Medulla oblongata (tissue), 1 donor: Measurements from ENCODE around the gene CTNNA2.

Experiments
- DNase-seq: peaks from one replicate; pipeline ENCODE4 v3.0.0-alpha.2; 2015; ENCODE audit errors: extremely low spot score

The CTNNA2 gene

DNA sequence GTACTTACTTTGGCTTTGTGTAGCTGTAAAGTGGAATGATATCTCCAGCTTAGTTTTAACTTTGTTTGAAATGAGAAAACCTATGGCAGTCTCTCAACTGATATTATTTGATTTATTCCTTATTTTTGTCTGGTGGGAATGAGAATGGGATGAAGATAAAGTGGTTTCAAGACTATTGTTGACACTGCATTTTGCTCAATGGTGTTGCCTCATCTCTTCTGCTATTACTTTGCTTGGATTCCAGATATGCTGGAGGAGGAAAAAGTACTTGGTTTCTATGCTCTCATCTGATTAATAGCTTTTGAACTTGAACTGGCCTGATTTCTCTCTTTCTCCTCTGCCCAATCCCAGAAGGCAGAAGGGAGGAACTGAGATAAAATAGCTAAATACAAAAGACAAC lies 198.2 kb downstream of the CTNNA2 start:
- no peak for DNase-seq

DNA sequence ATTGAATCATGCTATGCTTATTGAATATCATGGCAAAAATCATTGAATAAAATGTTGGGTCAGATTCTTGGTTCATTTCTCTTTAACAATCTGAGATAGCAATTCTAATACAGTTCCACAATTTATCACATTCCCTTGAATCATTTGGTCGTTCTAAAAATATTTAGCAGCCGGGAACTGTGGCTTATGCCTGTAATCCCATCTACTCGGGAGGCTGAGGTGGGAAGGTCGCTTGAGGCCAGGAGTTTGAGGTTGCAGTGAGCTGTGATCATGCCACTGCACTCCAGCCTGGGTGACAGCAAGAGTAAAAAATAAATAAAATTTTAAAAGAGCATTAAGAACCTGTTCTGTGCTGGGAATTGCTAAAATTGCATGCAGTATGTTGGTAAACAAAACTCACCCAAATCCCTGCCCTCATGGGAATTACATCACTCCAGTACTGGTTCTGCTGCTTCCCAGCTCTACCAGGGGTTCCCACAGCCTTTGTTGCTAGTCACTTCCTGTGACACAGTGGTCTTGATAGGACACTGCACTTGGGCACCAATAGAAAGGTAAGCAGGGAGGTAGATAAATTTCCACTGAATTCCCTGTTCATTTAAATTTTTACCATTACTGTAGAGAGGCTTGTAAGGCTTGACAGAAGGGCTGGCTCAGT lies 200.4 kb downstream of the CTNNA2 start:
- DNase-seq = no peak

DNA sequence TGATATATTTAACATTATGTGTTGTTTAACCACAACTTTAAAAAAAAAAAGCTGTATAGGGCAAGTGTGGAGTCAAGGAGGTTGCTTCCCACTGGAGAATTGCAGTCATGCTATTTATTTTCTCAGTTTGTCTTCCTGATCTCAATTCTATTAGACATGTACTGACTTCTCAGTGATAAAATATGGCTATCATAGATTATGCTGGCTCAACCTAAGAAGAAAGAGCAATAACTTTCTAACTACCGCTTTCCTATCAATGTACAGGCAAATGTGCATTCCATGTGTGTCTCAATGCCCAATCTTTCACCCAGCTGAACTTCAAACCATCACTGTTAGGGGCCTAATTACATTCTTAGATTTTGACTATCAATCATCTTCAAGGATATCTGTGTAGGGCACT lies 201.4 kb downstream of the CTNNA2 start:
- no peak for DNase-seq

DNA sequence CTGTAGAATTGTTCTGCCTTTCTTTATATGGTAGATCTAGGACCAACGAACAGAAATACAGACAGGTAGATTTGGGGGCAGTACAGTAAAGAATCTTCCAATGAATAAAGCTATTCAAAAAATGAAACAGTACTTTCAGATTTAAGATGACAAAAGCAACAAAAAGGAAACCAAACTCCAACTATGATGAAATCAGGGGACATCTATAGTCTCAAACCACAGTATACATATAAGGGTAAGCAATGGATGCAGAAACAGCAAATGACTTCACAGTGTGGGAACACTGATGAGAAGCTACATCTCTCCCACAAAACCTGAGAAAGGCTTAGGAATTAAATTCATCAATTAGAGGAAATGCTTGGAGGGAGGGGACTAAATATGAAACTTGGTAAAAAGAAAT lies 202.5 kb downstream of the CTNNA2 start:
- DNase-seq = no peak

DNA sequence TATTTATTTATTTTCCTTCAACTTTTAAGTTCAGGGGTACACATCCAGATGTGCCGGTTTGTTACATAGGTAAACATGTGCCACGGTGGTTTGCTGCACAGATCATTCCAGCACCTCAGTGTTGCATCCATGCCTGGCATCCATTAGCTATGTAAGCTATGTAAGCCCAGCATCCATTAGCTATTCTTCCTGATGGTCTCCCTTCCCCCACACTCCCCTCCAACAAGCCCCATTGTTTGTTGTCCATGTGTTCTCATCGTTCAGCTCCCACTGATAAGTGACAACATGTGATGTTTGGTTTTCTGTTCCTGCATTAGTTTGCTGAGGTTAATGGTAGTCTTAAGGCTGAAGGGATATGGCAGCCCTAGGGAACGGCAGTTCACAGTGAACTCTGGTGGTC lies 203.4 kb downstream of the CTNNA2 start:
- no peak for DNase-seq

DNA sequence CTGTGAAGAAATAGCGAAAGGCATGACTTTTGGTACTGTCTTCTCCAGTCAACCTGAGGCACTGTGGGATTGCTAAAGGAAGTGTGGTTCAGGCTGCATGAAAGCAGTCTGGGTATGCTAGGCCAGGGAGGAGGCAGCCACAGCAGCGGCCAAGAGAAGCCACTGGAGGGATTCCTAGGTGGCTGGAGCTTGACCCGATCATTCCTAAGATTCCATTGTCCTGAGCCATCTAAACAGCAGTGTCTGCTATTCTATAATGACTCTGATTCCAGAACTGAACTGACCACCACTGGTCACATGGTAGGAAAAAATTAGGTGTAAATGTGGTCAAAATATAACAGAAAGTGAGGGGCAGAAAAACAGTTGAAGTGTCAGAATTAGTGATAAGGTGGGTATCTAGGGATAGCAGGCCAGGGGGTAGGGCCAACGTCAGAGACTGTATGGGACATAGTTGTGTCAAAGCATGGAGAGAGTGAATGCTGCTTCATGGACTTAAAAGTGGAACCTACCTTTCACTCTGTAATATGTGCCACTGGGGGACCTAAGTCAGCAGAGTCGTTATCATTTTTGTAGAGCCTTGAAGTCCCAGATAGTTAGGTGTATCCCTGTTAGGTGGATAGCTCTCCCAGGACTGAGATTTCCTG lies 204.6 kb downstream of the CTNNA2 start:
- DNase-seq = no peak

DNA sequence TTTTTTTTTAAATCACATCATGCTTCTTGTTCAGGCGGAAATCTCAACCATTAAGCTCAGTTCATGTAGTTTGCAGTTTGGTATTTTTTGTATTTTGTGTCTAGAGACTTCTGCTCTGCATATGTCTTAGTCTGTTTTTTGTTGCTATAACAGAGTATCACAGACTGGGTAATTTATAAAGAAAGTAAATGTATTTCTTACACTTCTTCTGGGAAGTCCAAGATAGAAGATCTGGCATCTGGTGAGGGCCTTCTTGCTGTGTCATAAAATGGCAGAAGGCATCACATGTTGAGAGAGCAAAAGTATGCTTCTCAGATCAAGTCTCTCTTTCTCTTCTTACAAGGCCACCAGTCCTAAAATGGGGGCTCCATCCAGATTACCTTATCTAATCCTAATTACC lies 208.2 kb downstream of the CTNNA2 start:
- no peak for DNase-seq

DNA sequence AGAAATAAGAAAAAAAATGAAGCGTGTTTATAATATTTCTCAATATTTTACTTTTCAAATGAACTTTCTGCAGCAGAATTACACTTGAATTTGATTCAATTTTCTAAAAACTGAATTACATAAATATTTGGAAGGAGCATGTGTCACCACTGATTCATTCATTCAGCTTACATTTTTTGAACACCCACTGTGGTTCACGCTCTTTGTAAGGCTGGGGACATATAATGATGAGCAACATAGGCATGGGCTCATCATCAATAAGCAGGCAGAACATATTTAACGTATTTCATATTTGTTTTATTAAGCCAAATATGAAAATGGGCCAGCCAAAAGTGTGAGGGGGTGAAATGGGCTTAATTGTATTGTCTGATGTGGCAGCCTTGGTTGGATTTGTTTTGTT lies 209.1 kb downstream of the CTNNA2 start:
- DNase-seq = no peak

DNA sequence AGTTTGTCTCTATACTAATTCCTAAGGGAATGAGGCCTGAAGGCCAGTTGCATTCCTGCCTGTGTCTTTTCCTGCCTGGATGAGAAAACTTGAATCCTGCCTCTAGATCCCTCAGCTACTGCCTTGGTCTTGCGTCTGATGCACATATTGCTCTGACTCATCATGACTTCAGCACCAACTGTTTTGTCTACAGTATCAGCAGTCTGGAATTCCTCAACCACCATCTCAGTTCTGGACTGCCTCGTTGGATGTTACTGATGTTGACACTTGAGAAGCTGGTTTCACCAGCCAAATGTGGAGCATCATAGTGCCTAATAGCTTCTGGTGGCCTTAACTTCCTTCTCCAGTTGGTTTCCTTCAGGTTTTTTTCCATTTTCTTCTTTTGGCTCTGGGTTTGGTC lies 211.0 kb downstream of the CTNNA2 start:
- DNase-seq = no peak

DNA sequence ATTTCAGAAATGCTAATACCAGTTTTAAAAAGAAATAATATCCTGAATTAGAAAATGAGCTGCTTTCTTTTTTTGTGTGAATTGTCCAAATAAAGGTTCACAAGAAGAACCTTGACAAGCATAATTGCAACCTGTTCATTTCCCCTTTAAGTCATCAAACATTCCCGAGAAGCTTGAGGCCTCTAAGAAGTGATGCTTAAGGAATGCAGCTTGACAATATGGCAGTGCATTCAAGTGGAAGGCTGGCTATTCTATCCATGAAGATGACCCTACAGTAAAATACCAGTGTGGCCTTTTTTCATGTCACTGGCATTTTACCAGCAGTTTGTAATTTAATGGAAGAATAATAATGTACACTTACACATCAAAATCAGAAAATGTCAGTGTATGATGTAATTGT lies 216.7 kb downstream of the CTNNA2 start:
- no peak for DNase-seq

DNA sequence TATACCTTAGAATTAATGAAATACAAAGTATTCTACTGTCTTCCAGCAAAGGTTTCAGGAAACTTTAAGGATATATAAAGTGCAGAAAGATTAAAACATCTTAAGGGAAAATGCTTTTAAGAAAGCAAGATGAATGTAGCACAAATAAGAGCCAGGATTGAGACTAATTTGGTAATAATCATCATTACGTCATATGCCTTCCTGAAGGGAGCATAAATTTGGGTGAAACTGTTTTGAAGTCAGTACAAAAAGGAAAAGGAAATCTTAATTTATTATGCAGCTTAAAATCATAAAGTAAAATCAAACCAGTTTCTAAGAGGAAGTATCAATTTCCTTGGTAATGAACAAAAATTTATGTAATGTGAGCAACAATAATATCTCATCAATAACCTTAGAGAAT lies 221.7 kb downstream of the CTNNA2 start:
- DNase-seq = no peak

DNA sequence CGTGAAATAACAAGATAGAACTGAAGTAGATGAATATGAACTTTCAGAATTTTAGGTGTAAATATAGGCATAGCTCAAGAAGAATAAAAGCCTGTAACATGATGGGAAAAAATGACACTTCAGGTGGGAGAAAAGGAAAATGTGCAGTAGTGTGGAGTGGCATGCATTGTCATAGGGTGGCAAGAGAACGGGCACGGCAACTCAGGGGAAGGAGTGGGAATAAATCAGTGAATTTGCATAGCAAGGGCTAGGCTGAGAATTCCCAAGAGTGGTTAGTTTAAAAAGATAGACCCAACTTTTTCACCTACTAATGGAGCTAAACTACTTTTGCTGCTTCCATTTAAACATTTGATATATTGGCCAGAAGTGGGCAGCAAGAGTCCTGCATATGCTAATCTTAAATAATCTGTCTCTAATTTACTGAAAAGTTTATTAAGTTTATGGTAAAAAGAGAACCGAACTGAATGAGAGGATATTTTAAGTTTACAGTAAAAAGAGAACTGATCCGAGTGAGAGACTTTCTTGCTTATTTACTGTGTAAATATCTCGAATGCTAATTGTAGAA lies 228.1 kb downstream of the CTNNA2 start:
- DNase-seq = no peak

DNA sequence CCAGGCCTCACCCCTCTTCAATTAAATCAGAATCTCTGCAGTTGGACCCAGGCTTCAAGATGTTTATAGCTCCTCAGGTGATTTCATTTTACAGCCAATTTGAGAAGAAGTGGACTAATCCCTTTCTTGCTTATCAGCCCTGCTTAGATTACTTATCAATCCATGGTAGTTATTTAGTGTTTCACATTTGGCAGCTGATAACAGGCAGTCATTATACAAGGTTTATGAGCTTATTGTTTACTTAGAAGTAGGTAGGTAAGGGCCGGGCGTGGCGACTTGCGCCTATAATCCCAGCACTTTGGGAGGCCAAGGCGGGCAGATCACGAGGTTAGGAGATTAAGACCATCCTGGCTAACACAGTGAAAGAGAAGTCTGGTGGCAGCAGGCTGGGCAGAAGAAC lies 237.5 kb downstream of the CTNNA2 start:
- DNase-seq = no peak

DNA sequence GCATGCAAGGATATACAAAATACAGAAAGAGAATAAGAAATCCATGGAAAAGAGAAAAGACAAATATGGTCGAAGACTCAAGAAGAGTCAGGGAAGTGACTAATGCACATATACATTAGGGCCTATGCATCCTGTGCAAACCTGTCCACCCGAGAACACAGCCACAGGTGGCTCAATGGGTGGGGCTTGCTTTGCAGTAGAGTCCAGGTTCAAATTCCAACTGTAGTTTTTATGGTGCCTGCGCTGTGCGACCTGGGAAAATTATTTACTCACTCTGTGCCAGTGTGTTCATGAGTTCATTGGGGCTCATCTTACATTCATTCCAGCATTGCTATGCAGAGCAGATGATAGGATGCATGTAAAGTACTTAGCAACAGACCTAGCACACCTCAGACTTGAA lies 244.7 kb downstream of the CTNNA2 start:
- DNase-seq = no peak

DNA sequence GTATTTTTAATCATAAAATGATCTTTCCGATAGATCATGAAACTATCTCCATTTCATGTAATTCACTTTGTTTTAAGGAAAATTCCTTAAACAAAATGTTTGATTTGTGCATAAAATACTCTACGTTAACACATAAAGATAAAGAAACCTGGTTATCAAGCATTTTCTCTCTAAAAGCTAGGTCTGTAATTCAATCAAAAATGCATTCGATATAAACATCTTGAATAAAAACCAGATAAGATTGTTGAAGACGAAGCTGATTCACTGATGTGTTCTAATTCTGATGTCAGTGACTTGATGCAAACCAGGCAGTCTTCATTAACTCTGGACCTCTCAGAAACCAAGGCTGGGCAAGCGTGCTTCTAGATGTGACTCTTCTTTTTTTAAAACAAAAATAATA lies 245.2 kb downstream of the CTNNA2 start:
- DNase-seq = no peak

DNA sequence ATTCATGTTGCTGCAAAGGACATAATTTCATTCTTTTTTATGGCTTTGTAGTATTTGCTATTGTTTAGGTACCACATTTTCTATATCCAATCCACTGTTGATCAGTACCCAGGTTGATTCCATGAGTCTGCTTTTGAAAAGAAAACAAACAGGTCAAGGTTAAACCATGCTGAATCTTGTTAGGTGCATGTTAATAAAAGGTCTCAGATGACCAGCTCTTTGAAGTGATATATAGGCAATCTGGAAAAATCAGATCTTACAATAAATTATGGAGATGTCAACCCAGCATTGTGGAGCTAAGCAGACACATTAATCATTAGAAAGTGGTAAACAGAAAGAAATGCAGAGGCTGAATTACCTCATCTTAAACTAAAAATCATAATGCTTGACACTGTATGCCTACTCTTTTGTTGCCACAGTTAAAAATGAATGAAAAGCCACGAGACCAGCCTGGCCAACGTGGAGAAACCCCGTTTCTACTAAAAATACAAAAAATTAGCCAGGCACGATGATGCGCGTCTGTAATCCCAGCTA lies 246.0 kb downstream of the CTNNA2 start:
- DNase-seq = no peak

DNA sequence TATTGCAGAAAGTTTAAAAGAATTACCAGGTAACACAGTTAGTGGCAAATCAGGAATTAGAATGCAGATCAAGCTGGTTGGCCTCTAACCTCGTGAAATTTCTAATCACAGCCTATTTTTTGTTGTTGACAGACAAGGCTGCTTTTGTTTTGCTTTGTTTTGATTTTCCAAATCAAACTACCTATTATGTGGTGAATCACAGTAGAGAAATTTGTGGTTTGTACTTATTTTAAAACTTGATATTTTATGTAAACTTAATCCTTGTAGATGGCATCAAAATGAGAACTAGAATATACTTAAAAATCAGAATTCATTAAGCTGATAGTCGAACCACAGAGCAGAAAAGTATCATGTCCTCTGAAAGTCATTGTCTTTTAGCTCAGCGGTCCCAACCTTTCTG lies 258.1 kb downstream of the CTNNA2 start:
- peak; percentile 24 for DNase-seq

DNA sequence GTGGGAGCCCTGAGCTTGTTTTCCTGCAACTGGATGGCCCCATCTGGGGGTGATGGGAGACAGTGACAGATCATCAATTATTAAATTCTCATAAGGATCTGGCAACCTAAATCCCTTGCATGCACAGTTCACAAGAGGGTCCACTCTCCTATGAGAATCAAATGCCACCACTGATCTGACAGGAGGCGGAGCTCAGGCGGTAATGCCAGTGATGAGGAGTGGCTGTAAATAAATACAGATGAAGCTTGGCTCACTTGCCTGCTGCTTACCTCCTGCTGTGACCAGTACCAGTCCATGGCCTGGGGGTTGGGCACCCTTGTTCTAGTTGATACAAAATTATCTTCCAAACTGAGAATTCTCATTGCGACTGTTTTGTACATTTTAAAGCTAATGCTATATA lies 258.6 kb downstream of the CTNNA2 start:
- no peak for DNase-seq

DNA sequence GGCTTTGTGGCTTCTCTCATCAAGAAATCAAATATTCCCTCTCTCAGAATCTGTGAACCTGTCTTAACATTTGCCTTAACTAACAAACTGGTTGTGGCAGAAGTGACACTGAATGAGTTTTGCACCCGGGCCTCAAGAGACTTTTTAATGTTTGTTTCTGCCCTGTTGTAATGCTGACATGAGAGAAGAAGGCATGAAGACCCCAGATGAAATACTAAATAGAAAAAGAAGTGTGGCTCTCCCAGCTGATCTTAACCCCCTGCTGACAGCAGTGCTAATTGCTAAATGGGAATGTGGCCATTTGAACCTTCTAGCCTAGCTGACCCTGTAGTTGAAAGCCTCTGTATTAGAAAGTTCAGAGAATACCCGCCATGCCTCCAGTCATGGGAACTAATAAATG lies 261.2 kb downstream of the CTNNA2 start:
- no peak for DNase-seq

DNA sequence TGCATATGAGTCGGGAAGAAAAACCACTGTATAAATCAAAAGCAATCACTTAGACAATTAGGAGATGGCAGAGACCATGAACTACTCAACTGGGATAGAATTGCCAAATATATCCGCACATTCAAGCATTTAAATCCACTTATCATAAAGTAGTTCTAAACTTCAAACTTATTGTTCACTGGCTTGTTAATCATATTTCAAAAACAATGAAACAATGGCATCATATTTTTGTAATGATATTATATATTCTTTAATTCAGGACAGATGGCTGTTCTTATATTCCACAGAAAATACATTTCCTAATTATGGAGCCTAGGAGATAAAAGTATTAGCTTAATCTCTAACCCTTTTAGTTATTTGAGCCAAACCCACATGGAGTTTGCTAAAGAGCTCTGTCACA lies 263.6 kb downstream of the CTNNA2 start:
- no peak for DNase-seq

DNA sequence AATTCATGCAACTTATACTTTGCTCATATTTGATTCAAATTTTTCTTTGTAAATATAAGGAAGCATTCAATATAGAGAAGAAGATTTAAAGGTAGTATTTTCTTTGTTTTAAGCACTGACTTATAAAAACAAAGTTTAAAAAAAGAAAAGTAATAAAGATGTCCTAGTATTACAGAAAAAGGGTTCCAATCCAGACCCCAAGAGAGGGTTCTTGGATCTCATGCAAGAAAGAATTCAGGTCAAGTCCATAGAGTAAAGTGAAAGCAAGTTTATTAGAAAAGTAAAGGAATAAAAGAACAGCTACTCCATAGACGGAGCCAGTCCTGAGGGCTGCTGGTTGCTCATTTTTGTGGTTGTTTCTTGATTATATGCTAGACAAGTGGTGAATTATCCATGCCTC lies 267.9 kb downstream of the CTNNA2 start:
- no peak for DNase-seq

DNA sequence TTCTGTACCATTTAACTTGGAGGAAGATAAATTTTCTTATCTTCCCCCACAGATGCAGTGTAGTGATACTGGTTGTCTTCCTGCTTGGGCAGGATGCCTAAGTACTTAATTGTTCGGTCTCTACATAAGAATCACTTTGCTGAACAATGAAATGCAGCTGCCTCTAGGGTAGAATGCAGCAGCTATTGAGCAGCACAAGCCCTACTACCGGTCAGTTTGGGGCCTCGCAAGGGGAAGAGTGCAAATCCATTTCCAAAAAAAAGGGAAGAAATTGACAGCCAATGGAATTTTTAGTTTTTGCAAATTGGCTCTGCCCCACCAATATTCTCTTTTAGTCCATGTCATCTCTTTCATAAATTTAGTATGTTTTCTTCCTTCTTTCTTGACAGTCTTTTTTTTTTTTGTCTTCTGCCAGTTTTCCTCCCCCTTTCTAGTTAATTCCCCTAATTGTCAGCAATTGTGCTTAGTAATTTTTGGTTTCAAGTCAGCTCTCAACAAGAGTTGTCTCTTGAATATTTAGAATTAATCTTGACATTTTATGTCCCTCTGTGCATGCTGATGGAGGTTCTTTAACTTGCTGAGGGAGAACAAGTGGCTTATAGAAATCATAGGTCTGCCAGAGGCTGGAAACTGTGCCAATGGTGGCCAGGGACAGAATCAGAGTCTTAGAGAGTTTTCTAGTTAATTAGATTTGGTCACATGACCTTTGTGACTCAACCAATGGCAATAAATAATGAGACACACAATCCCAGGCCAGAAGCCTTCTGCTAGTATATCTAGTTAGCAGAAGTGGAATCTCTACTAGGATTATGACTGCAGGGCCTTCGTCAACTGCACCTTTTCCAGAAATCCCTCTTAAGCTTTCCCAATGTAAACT lies 270.0 kb downstream of the CTNNA2 start:
- DNase-seq = no peak
